Activated naive CD8-positive, alpha-beta T cell treated with anti-CD3 and anti-CD28 coated beads for 36 hours (primary cell): ENCODE data around the gene MAD1L1. TPM values are rescaled to one million over a fixed set of nuclear protein-coding genes. Genes with fewer than 3 reads are reported as not detected.

Source experiments
- DNase-seq: peaks from one replicate; pipeline ENCODE4 v3.0.0; 2021
- H3K27ac Mint-ChIP-seq: one replicate; pipeline ENCODE4 v1.8.0; 2022; ENCODE audit warnings: mild to moderate bottlenecking, moderate library complexity, mixed read lengths
- H3K27me3 Mint-ChIP-seq: one replicate; pipeline ENCODE4 v1.8.0; 2022; ENCODE audit warnings: mild to moderate bottlenecking, mixed read lengths
- H3K36me3 Mint-ChIP-seq: one replicate; pipeline ENCODE4 v1.8.0; 2021; ENCODE audit warnings: mild to moderate bottlenecking, mixed read lengths
- H3K4me1 Mint-ChIP-seq: one replicate; pipeline ENCODE4 v1.8.0; 2021; ENCODE audit warnings: mixed read lengths
- H3K4me3 Mint-ChIP-seq: one replicate; pipeline ENCODE4 v1.8.0; 2022; ENCODE audit warnings: mild to moderate bottlenecking, moderate library complexity, mixed read lengths
- H3K9me3 Mint-ChIP-seq: one replicate; pipeline ENCODE4 v1.8.0; 2022; ENCODE audit warnings: mixed read lengths
- total RNA-seq, 2 experiments: library from RNA; stranded (reverse); gene quantifications; one replicate each; pipeline ENCODE4 v1.2.3, GENCODE V29; 2021

Gene MAD1L1
- total RNA-seq, 2 experiments from 2014 or later, result 36.5 to 37.8 TPM

DNA sequence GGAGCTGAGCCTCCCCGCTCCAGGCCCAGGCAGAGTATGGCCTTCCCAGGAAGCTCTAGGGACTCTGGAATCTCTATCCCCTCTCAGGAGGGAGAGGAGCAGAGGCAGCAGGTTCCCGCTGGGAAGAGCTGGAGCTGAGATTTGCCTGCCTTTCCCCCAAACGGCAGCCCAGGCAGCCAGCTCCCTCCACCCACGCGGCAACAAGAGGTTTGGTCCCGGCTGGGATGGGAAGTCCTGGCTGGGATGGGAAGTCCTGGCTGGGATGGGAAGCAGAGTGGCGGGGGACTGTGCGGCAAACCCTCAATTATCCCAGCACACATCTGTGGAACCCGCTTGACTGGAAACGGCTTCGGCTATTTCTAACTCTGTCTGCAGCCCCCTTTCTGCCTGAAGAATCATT lies 339.7 kb downstream of the MAD1L1 start:
- DNase-seq, result no peak
- Mint-ChIP-seq H3K27ac (no peak overlapping the region), H3K27me3 (no peaks in the 10 kb centered on the region), H3K4me1 (peaks cover 8% of the 10 kb centered on the region), H3K9me3 (peaks cover 4% of the 10 kb centered on the region), H3K36me3 (peaks cover 9% of the 10 kb centered on the region), H3K4me3 (no peak overlapping the region)

DNA sequence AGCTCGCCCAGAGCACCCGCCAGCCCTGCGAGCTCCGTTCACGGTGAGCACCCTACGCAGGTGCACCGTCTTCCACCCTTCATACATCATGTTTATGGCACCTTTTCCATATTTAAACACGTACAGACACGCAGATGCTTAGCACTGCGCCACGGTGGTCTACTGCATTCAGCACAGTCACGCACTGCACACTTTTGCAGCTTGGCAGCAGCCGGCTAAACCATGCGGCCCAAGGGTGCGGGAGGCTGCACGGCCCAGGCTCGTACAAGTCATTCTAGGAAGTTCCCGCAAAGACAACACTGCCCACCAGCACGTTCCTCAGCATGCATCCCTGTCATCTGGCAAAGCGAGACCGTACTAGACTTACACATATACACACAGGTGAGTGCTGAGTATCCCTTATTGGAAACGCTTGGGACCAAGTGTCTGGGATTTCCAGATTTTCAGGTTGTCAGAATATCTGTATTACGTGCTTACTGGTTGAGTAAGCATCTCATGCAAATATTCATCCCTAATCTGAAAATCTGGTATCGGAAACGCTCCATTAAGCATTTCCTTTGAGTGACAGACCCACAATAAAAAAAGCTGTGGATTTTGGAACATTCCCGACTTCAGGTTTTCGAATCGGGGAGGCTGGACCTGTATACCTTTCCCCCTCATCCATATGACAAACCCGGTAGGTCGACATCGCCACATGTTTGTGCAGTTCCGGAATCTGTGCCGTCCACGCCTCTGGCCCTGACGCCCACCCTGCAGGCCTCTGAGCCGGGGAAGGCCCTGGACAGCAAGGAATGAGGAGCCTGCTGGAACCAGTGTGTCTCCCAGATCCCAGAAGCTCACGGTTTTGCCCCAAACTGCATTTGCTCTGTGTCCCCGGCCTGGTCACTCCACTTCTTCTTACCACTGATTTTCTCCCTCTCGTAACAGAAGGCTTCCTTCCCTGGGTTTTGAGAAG lies 340.5 kb downstream of the MAD1L1 start:
- no peak overlapping the region for H3K4me3 Mint-ChIP-seq
- no peaks in the 10 kb centered on the region for H3K27me3 Mint-ChIP-seq
- no peak for DNase-seq
- peaks cover 8% of the 10 kb centered on the region for H3K4me1 Mint-ChIP-seq
- H3K27ac Mint-ChIP-seq, result no peak overlapping the region
- peaks cover 6% of the 10 kb centered on the region for H3K9me3 Mint-ChIP-seq
- peaks cover 17% of the 10 kb centered on the region for H3K36me3 Mint-ChIP-seq

GRCh38 chr7:1890289-1891235 lies 342.2 kb downstream of the MAD1L1 start:
- peak overlapping the region; percentile 54 for H3K27ac Mint-ChIP-seq
- H3K36me3 Mint-ChIP-seq, result peaks cover 19% of the 10 kb centered on the region
- no peak overlapping the region for H3K4me3 Mint-ChIP-seq
- peaks cover 8% of the 10 kb centered on the region for H3K4me1 Mint-ChIP-seq
- H3K27me3 Mint-ChIP-seq, result no peaks in the 10 kb centered on the region
- peaks cover 6% of the 10 kb centered on the region for H3K9me3 Mint-ChIP-seq
- no peak for DNase-seq

DNA sequence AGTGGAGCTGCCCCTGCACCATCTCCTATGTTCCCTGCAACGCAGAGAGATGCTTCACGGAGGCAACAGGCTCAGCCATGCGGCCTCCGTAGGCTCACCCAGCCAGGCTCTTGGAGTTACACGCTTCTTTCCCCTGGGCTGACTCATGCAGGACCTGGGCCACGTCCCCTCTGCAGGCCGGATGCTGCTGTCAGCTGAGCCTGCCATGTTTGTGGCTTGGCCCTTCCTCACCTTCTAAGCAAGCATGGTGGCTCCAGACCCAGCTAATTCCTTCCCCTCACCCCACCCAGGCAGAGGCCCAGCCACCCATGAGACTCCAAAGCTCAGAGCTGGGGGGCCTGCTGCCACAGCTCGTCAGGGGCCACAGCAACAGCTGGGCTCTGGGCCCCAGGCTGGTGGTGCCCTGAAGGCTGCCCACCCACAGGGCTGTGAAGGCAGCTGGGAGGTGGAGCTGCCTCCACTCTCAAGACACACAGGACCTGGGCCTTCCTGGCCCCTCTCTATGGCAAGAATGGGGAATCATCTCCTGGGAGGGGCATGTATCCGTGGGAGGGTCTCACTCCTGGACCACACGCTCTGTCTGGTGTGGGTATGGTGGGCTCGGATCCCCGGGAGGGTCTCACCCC lies 343.1 kb downstream of the MAD1L1 start:
- peaks cover 8% of the 10 kb centered on the region for H3K4me1 Mint-ChIP-seq
- peaks cover 19% of the 10 kb centered on the region for H3K36me3 Mint-ChIP-seq
- DNase-seq, result peak; percentile 21
- no peak overlapping the region for H3K4me3 Mint-ChIP-seq
- H3K27ac Mint-ChIP-seq, result peak overlapping the region; percentile 29
- H3K9me3 Mint-ChIP-seq, result peaks cover 6% of the 10 kb centered on the region
- no peaks in the 10 kb centered on the region for H3K27me3 Mint-ChIP-seq

- peaks cover 19% of the 10 kb centered on the region for H3K36me3 Mint-ChIP-seq
- DNase-seq, result no peak
Measured at GRCh38 chr7:1889091-1889490, 343.7 kb downstream of the MAD1L1 start.

DNA sequence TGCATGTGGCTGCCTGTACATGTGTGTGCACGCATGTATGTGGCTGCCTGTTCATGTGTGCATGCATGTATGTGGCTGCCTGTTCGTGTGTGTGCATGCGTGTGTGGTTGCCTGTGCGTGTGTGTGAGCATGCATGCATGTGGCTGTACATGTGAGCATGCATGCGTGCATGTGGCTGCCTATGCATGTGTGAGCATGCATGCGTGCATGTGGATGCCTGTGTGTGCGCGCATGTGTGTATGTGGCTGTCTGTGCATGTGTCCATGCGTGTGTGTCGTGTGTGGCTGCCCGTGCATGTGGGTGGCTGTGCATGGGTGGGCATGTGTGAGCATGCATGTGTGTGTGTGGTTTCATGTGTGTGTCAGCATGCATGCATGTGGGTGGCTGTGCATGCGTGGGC lies 344.3 kb downstream of the MAD1L1 start:
- DNase-seq, result no peak
- Mint-ChIP-seq H3K36me3 (peaks cover 19% of the 10 kb centered on the region), H3K27me3 (no peaks in the 10 kb centered on the region), H3K27ac (no peak overlapping the region), H3K4me1 (peaks cover 9% of the 10 kb centered on the region), H3K9me3 (peaks cover 6% of the 10 kb centered on the region), H3K4me3 (no peak overlapping the region)

More at GRCh38 chr7:1889091-1889490, 343.7 kb downstream of the MAD1L1 start:
- H3K27ac Mint-ChIP-seq, result peak overlapping the region; percentile 20
- H3K9me3 Mint-ChIP-seq, result peaks cover 6% of the 10 kb centered on the region
- no peak overlapping the region for H3K4me3 Mint-ChIP-seq
- no peaks in the 10 kb centered on the region for H3K27me3 Mint-ChIP-seq
- H3K4me1 Mint-ChIP-seq, result peaks cover 8% of the 10 kb centered on the region

DNA sequence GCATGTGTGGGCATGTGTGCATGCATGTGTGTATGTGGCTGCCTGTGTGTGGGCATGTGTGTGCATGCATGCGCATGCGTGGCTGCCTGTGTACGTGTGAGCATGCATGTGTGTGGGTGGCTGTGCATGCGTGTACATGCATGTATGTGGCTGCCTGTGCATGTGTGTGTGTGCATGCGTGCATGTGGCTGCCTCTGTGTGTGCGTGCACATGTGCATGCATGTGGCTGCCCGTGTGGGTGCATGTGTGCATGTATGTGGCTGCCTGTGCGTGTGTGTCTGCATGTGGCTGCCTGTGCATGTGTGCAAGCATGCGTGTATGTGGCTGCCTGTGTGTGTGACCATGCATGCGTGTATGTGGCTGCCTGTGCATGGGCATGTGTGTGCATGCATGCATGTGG lies 345.5 kb downstream of the MAD1L1 start:
- peaks cover 19% of the 10 kb centered on the region for H3K36me3 Mint-ChIP-seq
- H3K27me3 Mint-ChIP-seq, result no peaks in the 10 kb centered on the region
- H3K9me3 Mint-ChIP-seq, result peaks cover 6% of the 10 kb centered on the region
- no peak for DNase-seq
- peaks cover 13% of the 10 kb centered on the region for H3K4me1 Mint-ChIP-seq
- no peak overlapping the region for H3K4me3 Mint-ChIP-seq
- no peak overlapping the region for H3K27ac Mint-ChIP-seq

DNA sequence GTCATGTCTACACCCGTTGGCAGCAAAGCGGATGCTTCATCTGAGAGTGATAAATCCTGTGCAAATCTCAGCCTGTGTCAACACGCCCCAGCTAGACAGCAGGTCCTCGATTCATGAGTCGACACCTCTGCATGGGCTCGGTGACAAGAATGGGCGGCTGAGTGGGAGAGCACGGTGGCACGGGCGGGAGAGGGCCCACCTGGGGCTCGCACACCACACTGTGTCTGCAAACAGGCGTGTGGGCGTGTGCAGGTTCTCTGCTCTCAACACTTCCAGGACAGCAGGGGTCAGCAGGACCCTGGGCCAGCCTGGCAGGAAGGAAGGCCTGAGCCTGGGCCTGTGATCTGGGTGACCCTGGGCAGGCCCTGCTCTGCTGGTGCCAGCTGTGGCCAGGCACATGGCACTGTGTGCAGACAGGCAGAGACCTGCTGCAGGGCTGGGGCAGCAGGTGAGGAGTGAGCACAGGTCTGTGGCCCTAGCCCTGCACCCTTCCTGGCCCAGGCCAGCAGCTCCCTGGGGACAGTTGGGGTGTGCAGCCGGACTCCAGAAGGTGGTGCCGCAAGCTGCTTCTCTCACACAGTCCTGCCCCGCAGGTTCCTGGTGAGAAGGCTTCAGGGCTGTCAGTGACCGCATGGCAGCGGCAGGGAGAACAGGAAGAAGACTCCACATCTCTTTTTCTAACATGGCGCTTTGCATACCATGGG lies 346.2 kb downstream of the MAD1L1 start:
- H3K4me1 Mint-ChIP-seq, result peaks cover 16% of the 10 kb centered on the region
- H3K27ac Mint-ChIP-seq, result no peak overlapping the region

GRCh38 chr7:1885465-1886226 lies 347.1 kb downstream of the MAD1L1 start:
- H3K27ac Mint-ChIP-seq, result no peak overlapping the region
- peaks cover 6% of the 10 kb centered on the region for H3K9me3 Mint-ChIP-seq
- H3K4me3 Mint-ChIP-seq, result no peak overlapping the region
- H3K27me3 Mint-ChIP-seq, result no peaks in the 10 kb centered on the region
- DNase-seq, result no peak
- peaks cover 15% of the 10 kb centered on the region for H3K4me1 Mint-ChIP-seq
- peaks cover 19% of the 10 kb centered on the region for H3K36me3 Mint-ChIP-seq

More for the DNA sequence above, 346.2 kb downstream of the MAD1L1 start:
- Mint-ChIP-seq H3K4me3 (no peak overlapping the region), H3K27me3 (no peaks in the 10 kb centered on the region), H3K36me3 (peaks cover 19% of the 10 kb centered on the region), H3K9me3 (peaks cover 6% of the 10 kb centered on the region)
- no peak for DNase-seq

DNA sequence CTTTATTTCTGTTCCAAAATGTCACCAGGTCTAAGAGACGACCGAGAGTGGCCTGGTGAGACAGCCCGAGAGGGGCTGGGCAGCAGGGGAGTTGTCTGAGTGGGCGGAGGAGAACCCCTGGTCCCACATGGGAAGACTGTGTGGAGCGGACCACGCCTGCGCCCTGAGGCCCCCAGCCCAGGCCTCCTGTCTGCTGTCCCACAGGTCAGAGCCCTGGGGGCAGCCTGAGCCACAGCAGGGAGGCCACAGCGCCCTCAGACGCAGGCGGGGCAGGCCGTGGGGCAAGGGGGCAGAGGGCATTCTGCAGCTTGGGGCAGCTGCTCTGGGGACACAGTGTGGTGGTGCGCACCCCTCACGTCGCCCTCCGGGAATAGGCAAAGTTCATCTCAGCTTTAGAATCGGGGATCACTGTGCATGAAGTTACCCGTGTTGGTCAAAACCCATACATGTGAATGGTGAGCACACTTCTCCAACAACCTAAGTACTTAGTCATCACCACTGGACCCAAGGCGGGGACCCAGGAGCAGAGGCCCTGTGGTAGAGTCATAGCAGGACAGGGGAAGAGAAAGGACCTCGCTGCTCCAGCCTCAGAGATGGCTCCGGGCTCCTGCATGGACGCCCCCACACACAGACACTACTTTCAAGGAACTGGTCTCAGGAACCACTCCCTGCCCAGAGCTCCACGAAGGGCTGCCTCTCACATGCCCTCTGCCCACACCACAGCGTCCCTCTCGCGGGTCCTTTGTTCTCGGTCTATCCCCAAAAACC lies 348.0 kb downstream of the MAD1L1 start:
- Mint-ChIP-seq H3K27me3 (no peaks in the 10 kb centered on the region), H3K36me3 (peaks cover 20% of the 10 kb centered on the region), H3K4me1 (peaks cover 13% of the 10 kb centered on the region), H3K4me3 (no peak overlapping the region), H3K27ac (no peak overlapping the region), H3K9me3 (peaks cover 6% of the 10 kb centered on the region)
- no peak for DNase-seq

- Mint-ChIP-seq H3K4me3 (no peak overlapping the region), H3K9me3 (peaks cover 6% of the 10 kb centered on the region), H3K27me3 (no peaks in the 10 kb centered on the region), H3K4me1 (peaks cover 11% of the 10 kb centered on the region), H3K36me3 (peaks cover 24% of the 10 kb centered on the region), H3K27ac (no peak overlapping the region)
- no peak for DNase-seq
Measured at GRCh38 chr7:1883834-1884582, 348.7 kb downstream of the MAD1L1 start.

DNA sequence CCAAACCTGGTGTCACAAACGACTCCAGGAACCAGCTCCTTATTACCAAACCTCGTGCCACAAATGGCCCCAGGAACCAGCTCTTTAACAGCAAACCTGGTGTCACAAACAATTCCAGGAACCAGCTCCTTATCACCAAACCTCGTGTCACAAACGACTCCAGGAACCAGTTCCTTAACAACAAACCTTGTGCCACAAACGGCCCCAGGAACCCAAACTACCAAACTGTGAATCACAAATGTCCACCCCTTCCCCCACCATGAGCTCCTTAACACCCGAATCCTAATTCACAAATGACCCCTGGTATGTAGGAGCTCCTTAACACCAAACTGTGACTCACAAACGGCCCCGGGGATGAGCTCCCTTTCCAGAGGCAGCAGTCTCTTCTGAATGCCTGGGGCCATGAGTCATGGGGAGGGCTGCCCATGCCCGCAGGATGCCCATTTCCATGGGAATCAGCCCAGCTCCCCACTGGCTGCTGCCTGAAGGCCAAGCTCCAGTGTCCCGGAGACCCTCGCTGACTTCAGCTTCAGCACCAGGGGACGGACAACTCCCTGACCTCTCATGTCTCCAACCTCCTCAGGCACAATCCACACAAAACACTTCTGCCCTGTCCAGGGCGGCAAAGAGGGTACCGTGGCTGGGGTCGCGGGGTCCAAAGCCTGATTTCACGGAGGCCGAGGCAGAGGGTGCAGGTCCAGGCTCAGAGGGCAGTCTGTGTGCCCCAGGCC lies 349.5 kb downstream of the MAD1L1 start:
- H3K27ac Mint-ChIP-seq, result no peak overlapping the region
- H3K4me1 Mint-ChIP-seq, result peaks cover 11% of the 10 kb centered on the region
- H3K36me3 Mint-ChIP-seq, result peaks cover 22% of the 10 kb centered on the region
- no peaks in the 10 kb centered on the region for H3K27me3 Mint-ChIP-seq
- no peak for DNase-seq
- H3K9me3 Mint-ChIP-seq, result peaks cover 7% of the 10 kb centered on the region
- no peak overlapping the region for H3K4me3 Mint-ChIP-seq
